K562 (cell line): ENCODE results near the gene SPEM1. TPM values are rescaled to one million over a fixed set of nuclear protein-coding genes. Genes with fewer than 3 reads are reported as not detected.

ENCODE experiments used
- ATAC-seq: fragments of 200-7000 bp; cut with Tn5 transposase; 3 replicates; pipeline ENCODE4 v1.9.1; 2020; ENCODE audit warnings: moderate library complexity
- BruUV-seq: library from RNA; stranded (reverse); fragments of 400-500 nt; replicated peaks from 2 replicates; lab custom pipeline; 2021; lab: Mats Ljungman, UMichigan
- CTCF ChIA-PET: fragments of 300-600 bp; formaldehyde crosslinking; extraction: SDS; loops from one replicate; lab custom pipeline; 2021; ENCODE audit warnings: low intra/inter-chr PET ratio; lab: Yijun Ruan, JAX
- POLR2A ChIA-PET: fragments of 300-600, 350-650 bp; sonication (Branson Sonifier 250); formaldehyde crosslinking; extraction: SDS; loops from one replicate; lab custom pipeline; 2021; ENCODE audit warnings: antibody characterized with exemption, inconsistent platforms; lab: Yijun Ruan, JAX
- DNase-seq, 4 experiments: peaks; one replicate each; pipeline versions ENCODE4 v3.0.0 to v3.0.0-alpha.2; 2011 to 2018; ENCODE audit warnings: low spot score in 3 of 4, mixed read lengths in 3 of 4; ENCODE audit errors: extremely low read depth in 1 of 4
- FAIRE-seq: peaks from 2 replicates; lab custom pipeline; 2011; peaks lifted over from hg19 to GRCh38; lab: Jason Lieb, UNC
- H2AFZ ChIP-seq: 2 replicates; pipeline ENCODE4 v1.6.0; 2011; ENCODE audit warnings: low read depth, low read length, control low read depth, inconsistent platforms
- H3K27ac ChIP-seq: fragments of 200-600 bp; 3 replicates; pipeline ENCODE4 v1.8.0; 2011; ENCODE audit warnings: low read depth, mild to moderate bottlenecking, control low read depth, inconsistent platforms, low read length, moderate library complexity, mixed read lengths; ENCODE audit errors: extremely low read depth
- H3K27me3 ChIP-seq, 2 experiments: fragments of 300-600 bp in 1 of 2; 2 replicates in 1 of 2; 3 replicates in 1 of 2; pipeline versions ENCODE4 v1.6.0 to v1.8.0; 2011; ENCODE audit warnings: inconsistent platforms in 2 of 2, low read length in 2 of 2, mild to moderate bottlenecking in 1 of 2, mixed read lengths in 1 of 2, moderate library complexity in 1 of 2; ENCODE audit not compliant: control insufficient read depth in 2 of 2, insufficient read depth in 2 of 2
- H3K36me3 ChIP-seq: fragments of 300-600 bp; 3 replicates; pipeline ENCODE4 v1.8.0; 2011; ENCODE audit warnings: mild to moderate bottlenecking, low read length, inconsistent platforms; ENCODE audit not compliant: control insufficient read depth, insufficient read depth
- H3K4me1 ChIP-seq, 2 experiments: fragments of 200-600 bp in 1 of 2; replicated peaks in 1 of 2; 2 replicates in 1 of 2; 3 replicates in 1 of 2; pipeline versions ENCODE4 v1.5.1 to v1.8.0; 2011; ENCODE audit warnings: inconsistent platforms in 2 of 2, low read length in 2 of 2, mild to moderate bottlenecking in 1 of 2, mixed read lengths in 1 of 2, moderate library complexity in 1 of 2; ENCODE audit not compliant: control insufficient read depth in 2 of 2, insufficient read depth in 2 of 2
- H3K4me2 ChIP-seq: 2 replicates; pipeline ENCODE4 v1.6.1; 2011; ENCODE audit warnings: low read length, control low read depth, inconsistent platforms, mixed read lengths; ENCODE audit not compliant: insufficient read depth
- H3K4me3 ChIP-seq: fragments of 200-600 bp; sonication (generic), shearing (Covaris generic); 2 replicates; pipeline ENCODE4 v1.5.1; 2016; ENCODE audit warnings: control low read depth, inconsistent platforms
- H3K79me2 ChIP-seq: fragments of 200-600 bp; 3 replicates; pipeline ENCODE4 v1.8.0; 2011; ENCODE audit warnings: low read length, inconsistent platforms; ENCODE audit not compliant: control insufficient read depth, insufficient read depth
- H3K9ac ChIP-seq, 2 experiments: 2 replicates each; pipeline versions ENCODE4 v1.6.0 to v1.6.1; 2011; ENCODE audit warnings: low read depth in 2 of 2, low read length in 2 of 2, control low read depth in 1 of 2, inconsistent platforms in 1 of 2, mild to moderate bottlenecking in 1 of 2, mixed read lengths in 1 of 2; ENCODE audit not compliant: insufficient read depth in 1 of 2
- H3K9me1 ChIP-seq: one replicate; pipeline ENCODE4 v1.6.0; 2011; ENCODE audit warnings: inconsistent platforms, mild to moderate bottlenecking, low read length, moderate library complexity; ENCODE audit not compliant: control insufficient read depth, insufficient read depth
- H3K9me3 ChIP-seq: replicated peaks from 2 replicates; pipeline ENCODE4 v1.5.1; 2011; ENCODE audit warnings: low read depth, low read length, inconsistent platforms; ENCODE audit not compliant: control insufficient read depth, insufficient read depth
- H4K20me1 ChIP-seq: replicated peaks from 2 replicates; pipeline ENCODE4 v1.6.1; 2011; ENCODE audit warnings: low read length, inconsistent platforms, mixed read lengths; ENCODE audit not compliant: control insufficient read depth, insufficient read depth
- HDAC8 ChIP-seq: fragments of 450-650 bp; IDR thresholded peaks from 2 replicates; pipeline ENCODE4 v1.6.1; 2016; ENCODE audit warnings: mild to moderate bottlenecking, missing genetic modification characterization, moderate library complexity, missing compliant biosample characterization
- ILK ChIP-seq: fragments of 450-650 bp; IDR thresholded peaks from 2 replicates; pipeline ENCODE4 v1.6.1; 2016; ENCODE audit warnings: missing genetic modification characterization, low read depth, mild to moderate bottlenecking, missing compliant biosample characterization, moderate library complexity, borderline replicate concordance
- SMARCA5 ChIP-seq: fragments of 450-650 bp; IDR thresholded peaks from 2 replicates; pipeline ENCODE4 v1.6.1; 2016
- TAL1 ChIP-seq: fragments of 450-650 bp; IDR thresholded peaks from 2 replicates; pipeline ENCODE4 v1.6.1; 2016; ENCODE audit warnings: mild to moderate bottlenecking
- ZNF143 ChIP-seq: sonication (generic); formaldehyde crosslinking; IDR thresholded peaks from 2 replicates; pipeline ENCODE4 v1.9.0; 2022; ENCODE audit warnings: mild to moderate bottlenecking, missing genetic modification reagents
- ZNF512 ChIP-seq: IDR thresholded peaks from 2 replicates; pipeline ENCODE4 v1.6.1; 2016; ENCODE audit warnings: missing genetic modification characterization, missing compliant biosample characterization
- ZNF695 ChIP-seq: fragments of 450-650 bp; formaldehyde crosslinking; IDR thresholded peaks from 2 replicates; pipeline ENCODE4 v1.4.0; 2020; ENCODE audit warnings: mild to moderate bottlenecking, moderate library complexity
- ZNF75A ChIP-seq: fragments of 450-650 bp; formaldehyde crosslinking; IDR thresholded peaks from 2 replicates; pipeline ENCODE4 v1.4.0; 2020; ENCODE audit warnings: mild to moderate bottlenecking
- ZNF764 ChIP-seq: fragments of 250-450 bp; sonication (Bioruptor Pico); IDR thresholded peaks from 2 replicates; pipeline ENCODE4 v1.4.0; 2020; ENCODE audit warnings: low read depth, mild to moderate bottlenecking, moderate library complexity
- ZNF77 ChIP-seq: fragments of 250-450 bp; sonication (Bioruptor Pico); IDR thresholded peaks from 2 replicates; pipeline ENCODE4 v1.5.0; 2020
- WGBS: fragments of 100-300 bp; shearing (Covaris generic); methylation state at CpG from one replicate; pipeline ENCODE4 v1.1.6; 2016; ENCODE audit warnings: low coverage, mixed read lengths; ENCODE audit not compliant: insufficient coverage; ENCODE audit errors: missing lambda C conversion rate; 5-methylcytosine and 5-hydroxymethylcytosine counted together
- in situ Hi-C: fragments of 300-500 bp; cut with MboI; formaldehyde crosslinking; loops from 4 replicates; pipeline ENCODE4 v1.15.0; 2018; ENCODE audit warnings: inconsistent platforms, mixed read lengths
- intact Hi-C: fragments of 100-400 bp; cut with micrococcal nuclease; formaldehyde crosslinking; loops from 2 replicates; pipeline ENCODE4 v1.14.2; 2022
- polyA plus RNA-seq, 8 experiments: library from polyadenylated mRNA; depleted of rRNA in 4 of 8; stranded (reverse) in 5 of 8; unstranded in 3 of 8; fragments of >200 nt; fragmentation: Nextera tagmentation in 2 of 8; fragmentation: Illumina TruSeq in 1 of 8; extraction: Ambion mirVana in 2 of 8; extraction: Trizol in 1 of 8; gene quantifications; 2 replicates each; pipeline versions ENCODE4 v1.2.1 to v1.2.3, GENCODE V29; 2011 to 2014; ENCODE audit warnings: inconsistent platforms in 1 of 8, missing spikeins in 1 of 8
- total RNA-seq, 7 experiments: library from RNA; depleted of rRNA in 6 of 7; stranded (reverse); fragments of >200 nt in 6 of 7; fragmentation: Illumina TruSeq in 2 of 7; extraction: Trizol in 2 of 7; gene quantifications; 2 replicates each; pipeline versions ENCODE4 v1.2.1 to v1.2.3, GENCODE V29; 2011 to 2021; ENCODE audit warnings: low replicate concordance in 1 of 7
- TF ChIP-seq, protein P1 (sequence below): sonication (generic); formaldehyde crosslinking; IDR thresholded peaks from 2 replicates; pipeline ENCODE4 v1.8.1; 2023; ENCODE audit warnings: mild to moderate bottlenecking, missing genetic modification reagents, moderate library complexity
- TF ChIP-seq, protein P2 (sequence below): fragments of 450-650 bp; formaldehyde crosslinking; IDR thresholded peaks from 2 replicates; pipeline ENCODE4 v1.4.0; 2020; ENCODE audit warnings: mild to moderate bottlenecking
- TF ChIP-seq, protein P3 (sequence below): fragments of 200-800 bp; sonication (Bioruptor generic); IDR thresholded peaks from 2 replicates; pipeline ENCODE4 v1.6.1; 2017; ENCODE audit warnings: missing genetic modification characterization, missing compliant biosample characterization

The SPEM1 gene
- total and polyA plus RNA-seq, 9 of the 15 experiments (the other 6 are each of a cell fraction or from before 2014, with no cell fraction given), result not detected

GRCh38 chr17:7425316-7425715 lies 5.2 kb downstream of the SPEM1 start, which contains the start of gene SPEM2:
Gene SPEM2, plus strand, starts transcription at chr17:7425616. Its CDS starts 73 bp downstream, at chr17:7425689.
- ATAC-seq (no peak), DNase-seq (no peak)
- Histone ChIP-seq H3K9me1 (no peaks in the 10 kb centered on the region), H3K4me2 (no peak within 1 kb of the TSS), H2AFZ (no peak within 1 kb of the TSS)
- TF ChIP-seq HDAC8 (tag) (no peak), ZNF143 (CRISPR knock-in tag) (no peak), ILK (tag) (no peak), ZNF75A (CRISPR knock-in tag) (no peak), TAL1 (no peak), ZNF764 (CRISPR knock-in tag) (no peak), ZNF77 (CRISPR knock-in tag) (no peak), ZNF695 (CRISPR knock-in tag) (no peak), ZNF512 (tag) (no peak), SMARCA5 (no peak)
- TF ChIP-seq, protein P1, sequence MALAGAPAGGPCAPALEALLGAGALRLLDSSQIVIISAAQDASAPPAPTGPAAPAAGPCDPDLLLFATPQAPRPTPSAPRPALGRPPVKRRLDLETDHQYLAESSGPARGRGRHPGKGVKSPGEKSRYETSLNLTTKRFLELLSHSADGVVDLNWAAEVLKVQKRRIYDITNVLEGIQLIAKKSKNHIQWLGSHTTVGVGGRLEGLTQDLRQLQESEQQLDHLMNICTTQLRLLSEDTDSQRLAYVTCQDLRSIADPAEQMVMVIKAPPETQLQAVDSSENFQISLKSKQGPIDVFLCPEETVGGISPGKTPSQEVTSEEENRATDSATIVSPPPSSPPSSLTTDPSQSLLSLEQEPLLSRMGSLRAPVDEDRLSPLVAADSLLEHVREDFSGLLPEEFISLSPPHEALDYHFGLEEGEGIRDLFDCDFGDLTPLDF, result no peak
- TF ChIP-seq, protein P2, sequence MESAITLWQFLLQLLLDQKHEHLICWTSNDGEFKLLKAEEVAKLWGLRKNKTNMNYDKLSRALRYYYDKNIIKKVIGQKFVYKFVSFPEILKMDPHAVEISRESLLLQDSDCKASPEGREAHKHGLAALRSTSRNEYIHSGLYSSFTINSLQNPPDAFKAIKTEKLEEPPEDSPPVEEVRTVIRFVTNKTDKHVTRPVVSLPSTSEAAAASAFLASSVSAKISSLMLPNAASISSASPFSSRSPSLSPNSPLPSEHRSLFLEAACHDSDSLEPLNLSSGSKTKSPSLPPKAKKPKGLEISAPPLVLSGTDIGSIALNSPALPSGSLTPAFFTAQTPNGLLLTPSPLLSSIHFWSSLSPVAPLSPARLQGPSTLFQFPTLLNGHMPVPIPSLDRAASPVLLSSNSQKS (CRISPR knock-in tag), result no peak
- TF ChIP-seq, protein P3, sequence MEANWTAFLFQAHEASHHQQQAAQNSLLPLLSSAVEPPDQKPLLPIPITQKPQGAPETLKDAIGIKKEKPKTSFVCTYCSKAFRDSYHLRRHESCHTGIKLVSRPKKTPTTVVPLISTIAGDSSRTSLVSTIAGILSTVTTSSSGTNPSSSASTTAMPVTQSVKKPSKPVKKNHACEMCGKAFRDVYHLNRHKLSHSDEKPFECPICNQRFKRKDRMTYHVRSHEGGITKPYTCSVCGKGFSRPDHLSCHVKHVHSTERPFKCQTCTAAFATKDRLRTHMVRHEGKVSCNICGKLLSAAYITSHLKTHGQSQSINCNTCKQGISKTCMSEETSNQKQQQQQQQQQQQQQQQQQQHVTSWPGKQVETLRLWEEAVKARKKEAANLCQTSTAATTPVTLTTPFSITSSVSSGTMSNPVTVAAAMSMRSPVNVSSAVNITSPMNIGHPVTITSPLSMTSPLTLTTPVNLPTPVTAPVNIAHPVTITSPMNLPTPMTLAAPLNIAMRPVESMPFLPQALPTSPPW, result no peak
- TF ChIP-seq, all 486 proteins: peak for 0
- ChIA-PET CTCF (no interaction called here), POLR2A (interaction anchor here (0.6 to 1.8 kb wide), 2 partner anchors 10 to 51 kb away, joined by 3 to 8 read pairs; partner anchors contain the start of gene TMEM102)
- H3K4me1 ChIP-seq, result peaks cover 0 to 14% of the 10 kb centered on the region in 2 experiments; a peak in 2 of 5 replicates
- H3K79me2 ChIP-seq, result no peaks in the 10 kb centered on the region
- H3K9ac ChIP-seq, result peak within 1 kb of the TSS in 1 of 2 experiments; percentile 17; a peak in 1 of 4 replicates
- FAIRE-seq, result no peak
- intact Hi-C loops, result no loop called here
- 13% methylated on average over 5 of the region's 7 CpGs for WGBS
- H3K27ac ChIP-seq, result no peak within 1 kb of the TSS
- BruUV-seq, result no TSS peak
- no peaks in the 10 kb centered on the region for H4K20me1 ChIP-seq
- no peak within 1 kb of the TSS for H3K4me3 ChIP-seq
- no peaks in the 10 kb centered on the region for H3K27me3 ChIP-seq
- H3K9me3 ChIP-seq, result no peaks in the 10 kb centered on the region
- no peaks in the 10 kb centered on the region for H3K36me3 ChIP-seq
- in situ Hi-C loops, result no loop called here
